ENCODE results near the gene SHISA9.

- no peak for TF ChIP-seq CTCF (IDR thresholded peaks at IDR 0.05)
- TF ChIP-seq EP300 (IDR thresholded peaks at IDR 0.05) = no peak
These were observed 175.5 kb downstream of the SHISA9 start for GRCh38 chr16:13076878-13077277.
